GM21529 (cell line): ENCODE data around the gene PLEKHM2.
A peak's percentile ranks its signal among the peaks of the same experiment; 100 is the strongest.

Source experiments
- ATAC-seq: cut with Tn5 transposase; IDR thresholded peaks from one replicate; pipeline ENCODE4 v1.9.1; 2021; ENCODE audit not compliant: unreplicated experiment

Gene PLEKHM2

GRCh38 chr1:15736038-15736891 lies 52.1 kb downstream of the PLEKHM2 start, which contains the start of gene SLC25A34:
SLC25A34 (plus strand) TSS chr1:15736258; CDS start chr1:15736486, 228 bp downstream.
- ATAC-seq: no peak

GRCh38 chr1:15736892-15737261 lies 52.8 kb downstream of the PLEKHM2 start:
- no peak for ATAC-seq

- ATAC-seq: no peak
Measured at GRCh38 chr1:15737324-15738319, 53.5 kb downstream of the PLEKHM2 start.

- ATAC-seq: no peak
Measured at GRCh38 chr1:15738416-15739113, 54.4 kb downstream of the PLEKHM2 start.

GRCh38 chr1:15739259-15739658 lies 55.1 kb downstream of the PLEKHM2 start:
- ATAC-seq: no peak

GRCh38 chr1:15739745-15740144 lies 55.6 kb downstream of the PLEKHM2 start:
- ATAC-seq: no peak

- ATAC-seq: peak; percentile 77
Measured at GRCh38 chr1:15740924-15741850, 57.1 kb downstream of the PLEKHM2 start.

GRCh38 chr1:15742339-15742801 lies 58.2 kb downstream of the PLEKHM2 start, which contains the start of gene TMEM82:
TMEM82 (plus strand) TSS chr1:15742499; CDS start chr1:15742560, 61 bp downstream.
- no peak for ATAC-seq

- ATAC-seq: no peak
Measured at GRCh38 chr1:15744122-15744679, 60.1 kb downstream of the PLEKHM2 start.

GRCh38 chr1:15747378-15747777 lies 63.3 kb downstream of the PLEKHM2 start:
- no peak for ATAC-seq

- ATAC-seq: no peak
Measured at GRCh38 chr1:15748264-15748663, 64.1 kb downstream of the PLEKHM2 start.

- ATAC-seq: no peak
Measured at GRCh38 chr1:15748690-15749398, 64.7 kb downstream of the PLEKHM2 start.

GRCh38 chr1:15749399-15750291 lies 65.5 kb downstream of the PLEKHM2 start:
- no peak for ATAC-seq

GRCh38 chr1:15750924-15751323 lies 66.8 kb downstream of the PLEKHM2 start:
- ATAC-seq: no peak

- no peak for ATAC-seq
Measured at GRCh38 chr1:15751717-15752116, 67.6 kb downstream of the PLEKHM2 start.

GRCh38 chr1:15753776-15754175 lies 69.7 kb downstream of the PLEKHM2 start:
- ATAC-seq: no peak

- no peak for ATAC-seq
Measured at GRCh38 chr1:15755021-15755645, 71.0 kb downstream of the PLEKHM2 start.
